Keratinocyte (primary cell): Measurements from ENCODE around the gene INS. TPM values are rescaled to one million over a fixed set of nuclear protein-coding genes. Genes with fewer than 3 reads are reported as not detected.

Source experiments
- DNase-seq: peaks from one replicate; pipeline ENCODE4 v3.0.0-alpha.2; 2011; ENCODE audit warnings: low read depth, missing footprints, low spot score
- FAIRE-seq: peaks from 2 replicates; lab custom pipeline; 2011; peaks lifted over from hg19 to GRCh38; lab: Jason Lieb, UNC
- H2AFZ ChIP-seq: 2 replicates; pipeline ENCODE4 v1.6.0; 2012; ENCODE audit warnings: low read length, control low read depth, inconsistent platforms; ENCODE audit not compliant: control insufficient read depth
- H3K27ac ChIP-seq: 2 replicates; pipeline ENCODE4 v1.5.1; 2011; ENCODE audit warnings: low read length; ENCODE audit not compliant: control insufficient read depth, insufficient read depth
- H3K27me3 ChIP-seq: 3 replicates; pipeline ENCODE4 v1.6.0; 2011; ENCODE audit warnings: low read length; ENCODE audit not compliant: control insufficient read depth, insufficient read depth; ENCODE audit errors: extremely low read depth
- H3K36me3 ChIP-seq, 2 experiments: 2 replicates in 1 of 2; 3 replicates in 1 of 2; pipeline ENCODE4 v1.5.1; 2011; ENCODE audit warnings: low read length in 2 of 2, mild to moderate bottlenecking in 1 of 2; ENCODE audit not compliant: control insufficient read depth in 2 of 2, insufficient read depth in 2 of 2; ENCODE audit errors: extremely low read depth in 1 of 2
- H3K4me1 ChIP-seq: 3 replicates; pipeline ENCODE4 v1.5.1; 2011; ENCODE audit warnings: low read length; ENCODE audit not compliant: control insufficient read depth, insufficient read depth; ENCODE audit errors: extremely low read depth
- H3K4me2 ChIP-seq: 3 replicates; pipeline ENCODE4 v1.6.0; 2011; ENCODE audit warnings: low read depth, low read length; ENCODE audit not compliant: control insufficient read depth, insufficient read depth; ENCODE audit errors: extremely low read depth
- H3K4me3 ChIP-seq, 3 experiments: fragments of 200-600 bp in 1 of 3; sonication (generic) in 1 of 3; 2 replicates in 2 of 3; 3 replicates in 1 of 3; pipeline ENCODE4 v1.5.1; 2011 to 2016; ENCODE audit warnings: low read length in 3 of 3, mild to moderate bottlenecking in 3 of 3, control low read depth in 2 of 3, inconsistent platforms in 1 of 3, low read depth in 1 of 3, mixed read lengths in 1 of 3, mixed run types in 1 of 3, moderate library complexity in 1 of 3; ENCODE audit not compliant: control insufficient read depth in 2 of 3, insufficient read depth in 2 of 3; ENCODE audit errors: extremely low read depth in 1 of 3
- H3K79me2 ChIP-seq: 2 replicates; pipeline ENCODE4 v1.6.0; 2012; ENCODE audit warnings: low read length; ENCODE audit not compliant: control insufficient read depth, insufficient read depth
- H3K9ac ChIP-seq: 3 replicates; pipeline ENCODE4 v1.6.0; 2011; ENCODE audit warnings: low read length; ENCODE audit not compliant: control insufficient read depth, insufficient read depth; ENCODE audit errors: extremely low read depth
- H3K9me1 ChIP-seq: 3 replicates; pipeline ENCODE4 v1.6.0; 2011; ENCODE audit warnings: low read length; ENCODE audit not compliant: control insufficient read depth, insufficient read depth; ENCODE audit errors: extremely low read depth
- H3K9me3 ChIP-seq: 2 replicates; pipeline ENCODE4 v1.5.1; 2012; ENCODE audit warnings: low read depth, low read length; ENCODE audit not compliant: control insufficient read depth
- H4K20me1 ChIP-seq: 3 replicates; pipeline ENCODE4 v1.6.0; 2011; ENCODE audit warnings: low read length; ENCODE audit not compliant: control insufficient read depth, insufficient read depth; ENCODE audit errors: extremely low read depth
- EZH2 ChIP-seq: IDR thresholded peaks from one replicate; pipeline ENCODE4 v1.6.1; 2012; ENCODE audit warnings: inconsistent platforms, mild to moderate bottlenecking, low read length, moderate library complexity
- dilution Hi-C: fragments of 300-500 bp; cut with MboI; formaldehyde crosslinking; loops from one replicate; pipeline ENCODE4 v1.7.0; 2020; ENCODE audit warnings: low sequenced_read_pairs; ENCODE audit not compliant: extremely low pct_ligation_motif_present
- polyA plus RNA-seq, 5 experiments: library from polyadenylated mRNA; depleted of rRNA in 3 of 5; stranded (reverse) in 3 of 5; stranded (forward) in 1 of 5; unstranded in 1 of 5; fragments of >200 nt; gene quantifications; 1 replicate in 1 of 5; 2 replicates in 3 of 5; 3 replicates in 1 of 5; pipeline versions ENCODE4 v1.2.1 to v1.2.3, GENCODE V29; 2011 to 2012; ENCODE audit warnings: missing spikeins in 2 of 5, low read depth in 1 of 5, low replicate concordance in 1 of 5
- TF ChIP-seq, protein P1 (sequence below), 3 experiments: IDR thresholded peaks in 1 of 3; conservative IDR thresholded peaks in 1 of 3; optimal IDR thresholded peaks in 1 of 3; 2 replicates in 2 of 3; 3 replicates in 1 of 3; pipeline versions ENCODE3 to v1.5.1; 2011; ENCODE audit warnings: low read length in 3 of 3, mild to moderate bottlenecking in 3 of 3, moderate library complexity in 2 of 3, control low read depth in 1 of 3, inconsistent platforms in 1 of 3; ENCODE audit not compliant: insufficient read depth in 2 of 3; ENCODE audit errors: extremely low read depth in 1 of 3

The INS gene
- polyA plus RNA-seq, 1 donor (not counting 4 experiments of a cell fraction or from before 2014, with no cell fraction given): not detected

DNA sequence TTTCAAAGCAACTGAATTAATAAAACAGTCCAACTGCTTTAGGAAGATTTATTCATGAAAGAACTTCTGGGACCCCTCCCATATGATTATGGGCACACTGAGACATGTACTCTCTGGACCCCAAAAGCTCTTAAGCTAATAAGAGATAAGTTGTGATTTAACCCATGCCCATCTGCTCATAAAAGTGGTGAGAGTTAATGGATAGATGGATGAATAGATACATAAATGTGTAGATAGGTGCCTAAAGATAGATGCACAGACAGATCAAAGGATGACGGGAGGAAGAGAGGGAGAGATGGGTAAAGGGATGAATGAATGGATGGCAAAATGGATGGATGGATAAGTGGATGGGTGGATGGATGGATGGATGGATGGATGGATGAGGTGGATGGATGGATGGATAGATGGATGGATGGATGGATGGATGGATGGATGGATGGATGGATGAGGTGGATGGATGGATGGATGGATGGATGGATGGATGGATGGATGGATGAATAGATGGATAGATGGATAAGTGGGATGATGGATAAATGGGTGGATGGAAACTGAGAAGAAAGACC is 40.0 kb upstream of the INS start:
- no peak for FAIRE-seq
- dilution Hi-C loops: no loop called here
- no peaks in the 10 kb centered on the region for H3K9me3 ChIP-seq
- peaks cover 20% of the 10 kb centered on the region for H3K4me1 ChIP-seq
- no peak overlapping the region for H2AFZ ChIP-seq
- no peaks in the 10 kb centered on the region for H3K9me1 ChIP-seq
- H3K27me3 ChIP-seq: peaks cover 11% of the 10 kb centered on the region
- H3K79me2 ChIP-seq: no peaks in the 10 kb centered on the region
- no peaks in the 10 kb centered on the region for H3K36me3 ChIP-seq
- H3K4me2 ChIP-seq: no peak overlapping the region
- DNase-seq: no peak
- no peak overlapping the region for H3K27ac ChIP-seq
- TF ChIP-seq EZH2: no peak
- TF ChIP-seq, protein P1, sequence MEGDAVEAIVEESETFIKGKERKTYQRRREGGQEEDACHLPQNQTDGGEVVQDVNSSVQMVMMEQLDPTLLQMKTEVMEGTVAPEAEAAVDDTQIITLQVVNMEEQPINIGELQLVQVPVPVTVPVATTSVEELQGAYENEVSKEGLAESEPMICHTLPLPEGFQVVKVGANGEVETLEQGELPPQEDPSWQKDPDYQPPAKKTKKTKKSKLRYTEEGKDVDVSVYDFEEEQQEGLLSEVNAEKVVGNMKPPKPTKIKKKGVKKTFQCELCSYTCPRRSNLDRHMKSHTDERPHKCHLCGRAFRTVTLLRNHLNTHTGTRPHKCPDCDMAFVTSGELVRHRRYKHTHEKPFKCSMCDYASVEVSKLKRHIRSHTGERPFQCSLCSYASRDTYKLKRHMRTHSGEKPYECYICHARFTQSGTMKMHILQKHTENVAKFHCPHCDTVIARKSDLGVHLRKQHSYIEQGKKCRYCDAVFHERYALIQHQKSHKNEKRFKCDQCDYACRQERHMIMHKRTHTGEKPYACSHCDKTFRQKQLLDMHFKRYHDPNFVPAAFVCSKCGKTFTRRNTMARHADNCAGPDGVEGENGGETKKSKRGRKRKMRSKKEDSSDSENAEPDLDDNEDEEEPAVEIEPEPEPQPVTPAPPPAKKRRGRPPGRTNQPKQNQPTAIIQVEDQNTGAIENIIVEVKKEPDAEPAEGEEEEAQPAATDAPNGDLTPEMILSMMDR (optimal IDR thresholded peaks at IDR 0.05 in 1 of 3, IDR thresholded peaks at IDR 0.05 in 1 of 3, conservative IDR thresholded peaks at IDR 0.05 in 1 of 3; ENCODE audit: extremely low read depth in 1 of 3, insufficient read depth in 2 of 3, low read length in 3 of 3): no peak
- no peak overlapping the region for H3K4me3 ChIP-seq
- no peak overlapping the region for H3K9ac ChIP-seq
- no peaks in the 10 kb centered on the region for H4K20me1 ChIP-seq

DNA sequence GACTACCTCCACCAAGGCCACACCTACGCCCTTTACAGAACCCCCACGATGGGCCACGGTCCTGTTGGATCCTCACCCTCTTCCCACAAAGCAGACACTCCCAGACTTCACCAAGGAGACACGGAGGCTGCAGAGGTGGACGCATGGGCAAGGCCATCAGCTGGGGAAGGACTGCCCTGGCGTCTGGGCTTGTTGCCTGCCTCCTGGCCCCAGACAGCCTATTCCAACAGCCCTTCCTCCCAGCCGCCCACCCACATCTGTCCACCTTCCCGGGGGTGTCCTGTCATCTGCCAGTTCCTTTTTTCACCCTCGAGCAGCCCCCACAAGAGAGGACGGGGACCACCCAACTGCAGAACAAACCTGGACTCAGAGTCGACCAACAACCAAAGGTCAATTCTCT is 39.5 kb upstream of the INS start:
- TF ChIP-seq EZH2: no peak
- TF ChIP-seq, protein P1 (optimal IDR thresholded peaks at IDR 0.05 in 1 of 3, IDR thresholded peaks at IDR 0.05 in 1 of 3, conservative IDR thresholded peaks at IDR 0.05 in 1 of 3; ENCODE audit: extremely low read depth in 1 of 3, insufficient read depth in 2 of 3, low read length in 3 of 3): no peak
- no peaks in the 10 kb centered on the region for H3K9me1 ChIP-seq
- no peak overlapping the region for H3K4me3 ChIP-seq
- H3K9ac ChIP-seq: no peak overlapping the region
- no peak overlapping the region for H3K4me2 ChIP-seq
- dilution Hi-C loops: no loop called here
- peaks cover 20% of the 10 kb centered on the region for H3K4me1 ChIP-seq
- FAIRE-seq (no peak), DNase-seq (no peak)
- H2AFZ ChIP-seq: no peak overlapping the region
- H3K27me3 ChIP-seq: peaks cover 14% of the 10 kb centered on the region
- H4K20me1 ChIP-seq: no peaks in the 10 kb centered on the region
- no peaks in the 10 kb centered on the region for H3K36me3 ChIP-seq
- no peaks in the 10 kb centered on the region for H3K79me2 ChIP-seq
- no peak overlapping the region for H3K27ac ChIP-seq
- no peaks in the 10 kb centered on the region for H3K9me3 ChIP-seq
